PC-3 (cell line): ENCODE measurements around the gene ALG14. TPM values are rescaled to one million over a fixed set of nuclear protein-coding genes. Genes with fewer than 3 reads are reported as not detected.
"Not testable (repeated sequence)": the region's sequence is repeated elsewhere in the genome, so short reads cannot be mapped to it uniquely, and the experiment has no call there.

Source experiments
- ATAC-seq: fragments of 200-7000 bp; cut with Tn5 transposase; 2 replicates; pipeline ENCODE4 v1.9.1; 2020; ENCODE audit warnings: mild to moderate bottlenecking, moderate library complexity
- BruUV-seq: library from RNA; stranded (reverse); fragments of 400-500 nt; replicated peaks from 2 replicates; lab custom pipeline; 2021; lab: Mats Ljungman, UMichigan
- CTCF ChIA-PET: fragments of 300-600 bp; sonication (Branson Sonifier 250); formaldehyde crosslinking; loops from one replicate; lab custom pipeline; 2022; ENCODE audit warnings: antibody characterized with exemption; lab: Charles Lee
- POLR2A ChIA-PET: fragments of 300-600 bp; sonication (Branson Sonifier 250); formaldehyde crosslinking; loops from one replicate; lab custom pipeline; 2022; ENCODE audit warnings: antibody characterized with exemption; ENCODE audit not compliant: unreplicated experiment; lab: Charles Lee
- DNase-seq: peaks from one replicate; pipeline ENCODE4 v3.0.0-alpha.2; 2015
- H2AFZ ChIP-seq: fragments of 300-600 bp; sonication (generic); 2 replicates; pipeline ENCODE4 v1.6.0; 2016; ENCODE audit warnings: antibody characterized with exemption, low read length
- H3F3A ChIP-seq: fragments of 300-600 bp; sonication (generic); one replicate; pipeline ENCODE4 v1.6.0; 2017; ENCODE audit warnings: antibody characterized with exemption, low read length, control low read depth, mild to moderate bottlenecking; ENCODE audit not compliant: unreplicated experiment
- H3K27ac ChIP-seq: fragments of 300-600 bp; sonication (generic); 2 replicates; pipeline ENCODE4 v1.5.1; 2016; ENCODE audit warnings: mild to moderate bottlenecking, low read length
- H3K27me3 ChIP-seq: fragments of 300-600 bp; sonication (generic); 2 replicates; pipeline ENCODE4 v1.6.1; 2016; ENCODE audit warnings: low read length, mixed read lengths
- H3K36me3 ChIP-seq: fragments of 300-600 bp; sonication (generic); 2 replicates; pipeline ENCODE4 v1.6.1; 2016; ENCODE audit warnings: low read depth, mixed run types, low read length, mixed read lengths
- H3K4me1 ChIP-seq: fragments of 300-600 bp; sonication (generic); 2 replicates; pipeline ENCODE4 v1.5.1; 2016; ENCODE audit warnings: low read length; ENCODE audit not compliant: insufficient read depth
- H3K4me2 ChIP-seq: fragments of 300-600 bp; sonication (generic); 2 replicates; pipeline ENCODE4 v1.6.0; 2016; ENCODE audit warnings: low read length
- H3K4me3 ChIP-seq: fragments of 300-600 bp; sonication (generic); 2 replicates; pipeline ENCODE4 v1.5.1; 2016; ENCODE audit warnings: mild to moderate bottlenecking, low read length, mixed read lengths
- H3K79me2 ChIP-seq: fragments of 300-600 bp; sonication (generic); 2 replicates; pipeline ENCODE4 v1.6.1; 2017; ENCODE audit warnings: low read length, mixed read lengths
- H3K9ac ChIP-seq: fragments of 300-600 bp; sonication (generic); 2 replicates; pipeline ENCODE4 v1.6.0; 2016; ENCODE audit warnings: mild to moderate bottlenecking, low read length
- H3K9me2 ChIP-seq: fragments of 300-600 bp; sonication (generic); replicated peaks from 2 replicates; pipeline ENCODE4 v1.6.1; 2016; ENCODE audit warnings: mixed run types, low read length, mixed read lengths
- H3K9me3 ChIP-seq: fragments of 300-600 bp; sonication (generic); 2 replicates; pipeline ENCODE4 v1.6.1; 2016; ENCODE audit warnings: low read length, mixed read lengths
- H4K20me1 ChIP-seq: fragments of 300-600 bp; sonication (generic); 2 replicates; pipeline ENCODE4 v1.6.1; 2016; ENCODE audit warnings: low read length, mixed read lengths
- EZH2 ChIP-seq: fragments of 300-600 bp; sonication (generic); IDR thresholded peaks from one replicate; pipeline ENCODE4 v1.6.1; 2017; ENCODE audit warnings: antibody characterized with exemption, mild to moderate bottlenecking, low read length; ENCODE audit not compliant: unreplicated experiment
- EZH2phosphoT487 ChIP-seq: fragments of 300-600 bp; sonication (generic); IDR thresholded peaks from 2 replicates; pipeline ENCODE4 v1.6.1; 2018; ENCODE audit warnings: mild to moderate bottlenecking, antibody characterized with exemption, low read length, borderline replicate concordance
- intact Hi-C: fragments of 100-400 bp; cut with micrococcal nuclease; formaldehyde crosslinking; loops from 2 replicates; pipeline ENCODE4 v1.9.0; 2023
- total RNA-seq: library from RNA; depleted of rRNA; stranded (reverse); fragments of >200 nt; gene quantifications from 2 replicates; pipeline ENCODE4 v1.2.3, GENCODE V29; 2014
- TF ChIP-seq, protein P1 (sequence below): fragments of 300-600 bp; sonication (generic); conservative IDR thresholded peaks from 2 replicates; pipeline ENCODE4 v1.5.1; 2017; ENCODE audit warnings: antibody characterized with exemption, low read depth, mild to moderate bottlenecking, low read length

The ALG14 gene
- total RNA-seq, 1 experiment from 2014 or later, result 3.4 TPM

DNA sequence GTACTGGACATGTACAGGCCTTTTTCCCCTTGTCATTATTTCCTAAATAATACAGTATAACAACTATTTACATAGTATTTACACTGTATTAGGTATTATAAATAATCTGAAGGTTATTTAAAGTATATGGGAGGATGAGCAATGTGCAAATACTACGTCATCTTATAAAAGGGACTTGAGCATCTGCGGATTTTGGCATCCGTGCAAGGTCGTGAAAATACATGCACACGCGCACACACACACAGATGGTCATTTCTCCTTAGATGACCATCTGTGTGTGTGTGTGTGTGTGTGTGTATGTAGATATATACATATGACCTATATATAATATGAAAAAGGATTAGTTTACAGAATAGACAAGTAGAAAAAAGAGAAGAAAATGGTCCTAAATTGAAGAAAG is 15.4 kb downstream of the ALG14 start:
- intact Hi-C loops, result no loop called here
- no peaks in the 10 kb centered on the region for H3K9me3 ChIP-seq
- H3K4me3 ChIP-seq, result no peak overlapping the region
- no peak overlapping the region for H3K4me2 ChIP-seq
- H3K9ac ChIP-seq, result no peak overlapping the region
- H3K79me2 ChIP-seq, result no peaks in the 10 kb centered on the region
- H3K9me2 ChIP-seq, result no peaks in the 10 kb centered on the region
- H3K27ac ChIP-seq, result no peak overlapping the region
- no peak overlapping the region for H2AFZ ChIP-seq
- no peaks in the 10 kb centered on the region for H3K36me3 ChIP-seq
- no TSS peak for BruUV-seq
- POLR2A ChIA-PET, result no interaction called here
- ATAC-seq (no peak), DNase-seq (no peak)
- no peaks in the 10 kb centered on the region for H3K27me3 ChIP-seq
- no peaks in the 10 kb centered on the region for H3F3A ChIP-seq
- TF ChIP-seq, protein P1, sequence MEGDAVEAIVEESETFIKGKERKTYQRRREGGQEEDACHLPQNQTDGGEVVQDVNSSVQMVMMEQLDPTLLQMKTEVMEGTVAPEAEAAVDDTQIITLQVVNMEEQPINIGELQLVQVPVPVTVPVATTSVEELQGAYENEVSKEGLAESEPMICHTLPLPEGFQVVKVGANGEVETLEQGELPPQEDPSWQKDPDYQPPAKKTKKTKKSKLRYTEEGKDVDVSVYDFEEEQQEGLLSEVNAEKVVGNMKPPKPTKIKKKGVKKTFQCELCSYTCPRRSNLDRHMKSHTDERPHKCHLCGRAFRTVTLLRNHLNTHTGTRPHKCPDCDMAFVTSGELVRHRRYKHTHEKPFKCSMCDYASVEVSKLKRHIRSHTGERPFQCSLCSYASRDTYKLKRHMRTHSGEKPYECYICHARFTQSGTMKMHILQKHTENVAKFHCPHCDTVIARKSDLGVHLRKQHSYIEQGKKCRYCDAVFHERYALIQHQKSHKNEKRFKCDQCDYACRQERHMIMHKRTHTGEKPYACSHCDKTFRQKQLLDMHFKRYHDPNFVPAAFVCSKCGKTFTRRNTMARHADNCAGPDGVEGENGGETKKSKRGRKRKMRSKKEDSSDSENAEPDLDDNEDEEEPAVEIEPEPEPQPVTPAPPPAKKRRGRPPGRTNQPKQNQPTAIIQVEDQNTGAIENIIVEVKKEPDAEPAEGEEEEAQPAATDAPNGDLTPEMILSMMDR, result no peak
- TF ChIP-seq EZH2phosphoT487 (no peak), EZH2 (no peak)
- H3K4me1 ChIP-seq, result no peaks in the 10 kb centered on the region
- CTCF ChIA-PET, result no interaction called here
- no peaks in the 10 kb centered on the region for H4K20me1 ChIP-seq

DNA sequence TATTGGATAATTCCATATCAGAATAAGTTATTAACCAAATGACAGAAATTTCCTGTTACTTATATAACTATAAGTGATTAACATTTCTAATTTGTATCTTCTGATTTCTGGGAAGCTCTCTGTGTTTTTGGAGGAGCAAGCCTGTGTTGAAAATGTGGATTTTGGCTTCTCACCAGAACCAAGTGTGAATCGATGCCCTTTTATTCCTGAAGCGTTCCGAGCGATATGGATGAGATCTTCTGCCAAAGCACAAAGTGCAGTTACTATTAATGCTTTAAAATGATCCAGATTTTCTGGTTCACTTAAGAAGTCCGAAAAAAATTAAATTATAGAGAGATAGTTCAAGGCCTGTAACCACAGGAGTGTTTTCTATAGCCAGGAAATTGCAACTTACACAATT is 22.8 kb downstream of the ALG14 start:
- intact Hi-C loops, result loop anchor here (10.0 kb wide), 1 partner anchor 515 kb away; no protein-coding TSS in a partner anchor
- Histone ChIP-seq H3K4me1 (no peaks in the 10 kb centered on the region), H3K9me3 (no peaks in the 10 kb centered on the region), H3K36me3 (no peaks in the 10 kb centered on the region), H3K79me2 (no peaks in the 10 kb centered on the region), H3K4me3 (no peak overlapping the region), H3K4me2 (no peak overlapping the region), H3F3A (no peaks in the 10 kb centered on the region), H3K27me3 (no peaks in the 10 kb centered on the region), H3K9me2 (no peaks in the 10 kb centered on the region), H4K20me1 (no peaks in the 10 kb centered on the region), H2AFZ (no peak overlapping the region), H3K27ac (no peak overlapping the region), H3K9ac (no peak overlapping the region)
- BruUV-seq, result no TSS peak
- ChIA-PET POLR2A (interaction anchor here (0.7 kb wide), 1 partner anchor 455 kb away, joined by 16 read pairs; no protein-coding TSS in a partner anchor), CTCF (interaction anchor here (0.7 kb wide), 1 partner anchor 184 kb away, joined by 3 read pairs; the partner anchor contains the start of gene RWDD3)
- TF ChIP-seq EZH2phosphoT487, result no peak
- TF ChIP-seq EZH2, result no peak
- ATAC-seq, result no peak
- DNase-seq, result no peak

DNA sequence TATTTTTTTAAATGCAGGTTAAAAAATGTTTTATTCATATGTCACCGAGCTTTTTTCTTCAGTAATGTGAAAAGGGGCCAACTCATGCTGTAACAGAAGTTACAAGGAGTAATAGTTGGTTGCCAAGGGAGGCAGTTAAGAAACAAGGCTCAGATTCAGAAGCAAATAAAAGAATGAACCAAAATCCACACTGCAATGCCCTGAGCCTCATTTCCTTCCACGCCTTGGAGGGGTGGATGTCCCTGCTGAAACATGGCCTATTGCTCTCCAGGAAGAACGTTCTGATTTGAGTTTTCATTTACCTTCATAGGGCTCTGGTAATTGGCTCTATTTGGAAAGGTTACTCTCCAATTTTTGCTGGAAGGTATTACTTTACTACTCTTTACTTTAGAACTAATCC is 24.4 kb downstream of the ALG14 start:
- Histone ChIP-seq H3K79me2 (no peaks in the 10 kb centered on the region), H3K4me2 (no peak overlapping the region), H3K9me3 (no peaks in the 10 kb centered on the region), H3K9me2 (no peaks in the 10 kb centered on the region), H3F3A (no peaks in the 10 kb centered on the region), H3K27me3 (no peaks in the 10 kb centered on the region), H3K36me3 (no peaks in the 10 kb centered on the region), H3K4me1 (no peaks in the 10 kb centered on the region), H4K20me1 (no peaks in the 10 kb centered on the region), H2AFZ (no peak overlapping the region), H3K9ac (no peak overlapping the region), H3K4me3 (no peak overlapping the region), H3K27ac (no peak overlapping the region)
- DNase-seq, result no peak
- TF ChIP-seq EZH2phosphoT487 (no peak), EZH2 (no peak)
- TF ChIP-seq, protein P1, result no peak
- intact Hi-C loops, result loop anchor here (10.0 kb wide), 1 partner anchor 514 kb away; no protein-coding TSS in a partner anchor
- ChIA-PET POLR2A (no interaction called here), CTCF (no interaction called here)
- no TSS peak for BruUV-seq
- no peak for ATAC-seq

DNA sequence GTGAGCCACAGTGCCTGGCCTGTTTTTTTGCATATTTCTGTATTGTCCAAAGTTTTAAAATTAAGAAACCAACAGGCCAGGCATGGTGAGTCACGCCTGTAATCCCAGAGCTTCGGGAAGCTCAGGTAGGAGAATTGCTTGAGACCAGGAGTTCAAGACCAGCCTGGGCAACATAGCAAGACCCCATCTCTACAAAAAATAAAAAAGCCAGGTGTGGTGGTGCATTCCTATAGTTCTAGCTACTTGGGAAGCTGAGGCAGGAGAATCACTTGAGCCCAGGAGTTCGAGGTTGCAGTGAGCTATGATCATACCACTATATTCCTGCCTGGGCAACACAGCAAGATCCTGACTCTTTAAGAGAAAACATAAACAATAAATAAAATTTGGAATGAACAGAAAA is 25.1 kb downstream of the ALG14 start:
- H4K20me1 ChIP-seq, ATAC-seq, H3K9me2 ChIP-seq, H3K4me2 ChIP-seq, H2AFZ ChIP-seq, H3K36me3 ChIP-seq, H3K27me3 ChIP-seq, H3K27ac ChIP-seq, BruUV-seq, H3K4me3 ChIP-seq, H3K79me2 ChIP-seq, H3F3A ChIP-seq, DNase-seq, H3K9ac ChIP-seq, H3K4me1 ChIP-seq, POLR2A ChIA-PET, H3K9me3 ChIP-seq, CTCF ChIA-PET: not testable (repeated sequence)
- intact Hi-C loops, result loop anchor here (10.0 kb wide), 1 partner anchor 513 kb away; no protein-coding TSS in a partner anchor
